Activated T-helper 2 cell treated with anti-CD3 and anti-CD28 coated beads, Interferon-gamma antibody, Interleukin-2, Interleukin-4, amounts not matched to agents 10 μg/mL and 5 μg/mL and 100 μg/mL, durations not matched to agents 14 hours and 24 hours and 36 hours (primary cell): ENCODE data around the gene MAB21L3. TPM values are rescaled to one million over a fixed set of nuclear protein-coding genes. Genes with fewer than 3 reads are reported as not detected.

ENCODE experiments used
- DNase-seq: peaks from one replicate; pipeline ENCODE4 v3.0.0; 2021; ENCODE audit warnings: low spot score
- H3K27ac Mint-ChIP-seq: one replicate; pipeline ENCODE4 v1.8.0; 2021; ENCODE audit warnings: mixed read lengths
- H3K27me3 Mint-ChIP-seq: one replicate; pipeline ENCODE4 v1.8.0; 2021; ENCODE audit warnings: low read depth, mixed read lengths
- H3K36me3 Mint-ChIP-seq: one replicate; pipeline ENCODE4 v1.8.0; 2021; ENCODE audit warnings: low read depth, mixed read lengths
- H3K4me1 Mint-ChIP-seq: one replicate; pipeline ENCODE4 v1.8.0; 2021; ENCODE audit warnings: low read depth, mixed read lengths
- H3K4me3 Mint-ChIP-seq: one replicate; pipeline ENCODE4 v1.8.0; 2021; ENCODE audit warnings: low read depth, mild to moderate bottlenecking, moderate library complexity, mixed read lengths
- H3K9me3 Mint-ChIP-seq: one replicate; pipeline ENCODE4 v1.8.0; 2021; ENCODE audit warnings: mixed read lengths
- intact Hi-C: fragments of 100-400 bp; cut with micrococcal nuclease; formaldehyde crosslinking; loops from one replicate; pipeline ENCODE4 v1.15.1; 2023
- total RNA-seq: library from RNA; stranded (reverse); gene quantifications from 2 replicates; pipeline ENCODE4 v1.2.3, GENCODE V29; 2022

Gene MAB21L3
- total RNA-seq: not detected in 2 replicates

GRCh38 chr1:116110567-116111523 lies at the start of gene MAB21L3:
Gene MAB21L3 (plus strand): TSS chr1:116111399. CDS start chr1:116112616, 1,217 bp downstream.
- H3K27ac Mint-ChIP-seq: no peak within 1 kb of the TSS
- no peaks in the 10 kb centered on the region for H3K4me1 Mint-ChIP-seq
- intact Hi-C loops: no loop called here
- no peaks in the 10 kb centered on the region for H3K36me3 Mint-ChIP-seq
- H3K4me3 Mint-ChIP-seq: no peak within 1 kb of the TSS
- no peak for DNase-seq
- no peaks in the 10 kb centered on the region for H3K9me3 Mint-ChIP-seq
- peaks cover 15% of the 10 kb centered on the region for H3K27me3 Mint-ChIP-seq

- peaks cover 6% of the 10 kb centered on the region for H3K27me3 Mint-ChIP-seq
- no peaks in the 10 kb centered on the region for H3K4me1 Mint-ChIP-seq
- no peaks in the 10 kb centered on the region for H3K9me3 Mint-ChIP-seq
- H3K36me3 Mint-ChIP-seq: no peaks in the 10 kb centered on the region
- H3K4me3 Mint-ChIP-seq: no peak overlapping the region
- DNase-seq: no peak
- no peak overlapping the region for H3K27ac Mint-ChIP-seq
- intact Hi-C loops: no loop called here
Observed at GRCh38 chr1:116062201-116062600, 49.0 kb upstream of the MAB21L3 start.

- H3K27ac Mint-ChIP-seq: no peak overlapping the region
- no peaks in the 10 kb centered on the region for H3K36me3 Mint-ChIP-seq
- DNase-seq: no peak
- no peaks in the 10 kb centered on the region for H3K4me1 Mint-ChIP-seq
- no peaks in the 10 kb centered on the region for H3K9me3 Mint-ChIP-seq
- H3K27me3 Mint-ChIP-seq: peaks cover 13% of the 10 kb centered on the region
- intact Hi-C loops: no loop called here
- no peak overlapping the region for H3K4me3 Mint-ChIP-seq
Observed at GRCh38 chr1:116064616-116065015, 46.6 kb upstream of the MAB21L3 start.

- H3K36me3 Mint-ChIP-seq: no peaks in the 10 kb centered on the region
- no peaks in the 10 kb centered on the region for H3K9me3 Mint-ChIP-seq
- H3K4me3 Mint-ChIP-seq: no peak overlapping the region
- DNase-seq: no peak
- intact Hi-C loops: no loop called here
- H3K4me1 Mint-ChIP-seq: no peaks in the 10 kb centered on the region
- H3K27ac Mint-ChIP-seq: no peak overlapping the region
- H3K27me3 Mint-ChIP-seq: peaks cover 18% of the 10 kb centered on the region
Observed at GRCh38 chr1:116066868-116067565, 44.2 kb upstream of the MAB21L3 start.

DNA sequence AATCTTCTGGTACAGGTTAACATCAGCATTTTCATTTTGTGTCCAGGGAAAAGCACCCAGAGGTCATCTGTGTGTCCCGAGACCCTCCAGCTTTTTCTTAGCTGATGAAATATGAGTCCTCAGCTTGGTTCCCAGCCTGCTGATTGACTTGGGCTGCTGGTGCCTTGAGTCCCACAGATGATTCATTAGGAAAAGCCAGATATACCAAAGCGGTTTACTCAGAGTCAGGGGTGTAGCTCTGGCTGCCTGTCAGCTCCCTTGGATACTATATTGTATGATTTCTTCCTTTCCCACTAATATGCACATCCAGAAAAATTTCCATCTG lies 43.7 kb upstream of the MAB21L3 start:
- no peaks in the 10 kb centered on the region for H3K9me3 Mint-ChIP-seq
- no peaks in the 10 kb centered on the region for H3K4me1 Mint-ChIP-seq
- no peak for DNase-seq
- no peak overlapping the region for H3K27ac Mint-ChIP-seq
- H3K27me3 Mint-ChIP-seq: peaks cover 18% of the 10 kb centered on the region
- intact Hi-C loops: no loop called here
- no peaks in the 10 kb centered on the region for H3K36me3 Mint-ChIP-seq
- no peak overlapping the region for H3K4me3 Mint-ChIP-seq

- DNase-seq: no peak
- intact Hi-C loops: no loop called here
- H3K4me3 Mint-ChIP-seq: no peak overlapping the region
- peaks cover 11% of the 10 kb centered on the region for H3K27me3 Mint-ChIP-seq
- no peaks in the 10 kb centered on the region for H3K9me3 Mint-ChIP-seq
- H3K27ac Mint-ChIP-seq: no peak overlapping the region
- no peaks in the 10 kb centered on the region for H3K4me1 Mint-ChIP-seq
- H3K36me3 Mint-ChIP-seq: no peaks in the 10 kb centered on the region
Observed at GRCh38 chr1:116075575-116075974, 35.6 kb upstream of the MAB21L3 start.

DNA sequence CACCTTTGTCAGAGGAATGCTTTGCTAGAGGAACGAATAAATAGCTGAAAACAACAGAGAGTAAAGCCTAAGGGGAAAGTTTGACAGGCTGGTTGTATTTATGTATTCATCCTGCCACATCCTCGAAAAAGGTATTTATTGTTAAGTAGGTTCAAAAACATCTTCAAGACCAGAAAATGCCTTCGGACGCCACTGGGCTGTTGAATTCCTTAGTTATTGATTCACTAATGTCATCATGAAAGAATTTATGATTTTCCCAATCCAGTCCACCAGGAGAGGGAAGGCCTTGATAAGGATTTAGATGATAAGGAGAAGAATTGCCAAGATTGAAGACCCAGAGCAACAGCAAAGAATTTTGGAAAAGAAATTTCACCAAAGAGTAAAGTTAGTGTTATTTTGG lies 35.2 kb upstream of the MAB21L3 start:
- Mint-ChIP-seq H3K27me3 (peaks cover 15% of the 10 kb centered on the region), H3K27ac (no peak overlapping the region), H3K4me3 (no peak overlapping the region), H3K4me1 (no peaks in the 10 kb centered on the region), H3K36me3 (no peaks in the 10 kb centered on the region), H3K9me3 (no peaks in the 10 kb centered on the region)
- intact Hi-C loops: no loop called here
- DNase-seq: no peak

DNA sequence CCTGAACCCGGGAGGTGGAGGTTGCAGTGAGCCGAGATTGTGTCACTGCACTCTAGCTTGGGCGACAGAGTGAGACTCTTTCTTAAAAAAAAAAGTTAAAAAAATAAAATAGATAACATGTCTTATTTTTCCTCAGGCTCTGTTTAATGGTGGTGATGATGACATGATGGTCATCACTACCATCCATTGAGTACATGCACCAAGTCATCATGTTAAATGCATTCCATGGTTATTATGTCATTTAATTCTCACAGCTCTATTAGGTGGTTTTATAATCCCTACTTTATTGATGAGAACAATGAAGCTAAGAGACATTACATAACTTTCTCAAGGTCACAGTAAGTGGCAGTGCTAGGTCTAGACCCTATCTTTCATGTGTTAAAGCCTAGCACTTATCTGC lies 34.4 kb upstream of the MAB21L3 start:
- intact Hi-C loops: no loop called here
- Mint-ChIP-seq H3K27me3 (peaks cover 13% of the 10 kb centered on the region), H3K27ac (no peak overlapping the region), H3K4me1 (no peaks in the 10 kb centered on the region), H3K36me3 (no peaks in the 10 kb centered on the region), H3K4me3 (no peak overlapping the region), H3K9me3 (no peaks in the 10 kb centered on the region)
- no peak for DNase-seq

DNA sequence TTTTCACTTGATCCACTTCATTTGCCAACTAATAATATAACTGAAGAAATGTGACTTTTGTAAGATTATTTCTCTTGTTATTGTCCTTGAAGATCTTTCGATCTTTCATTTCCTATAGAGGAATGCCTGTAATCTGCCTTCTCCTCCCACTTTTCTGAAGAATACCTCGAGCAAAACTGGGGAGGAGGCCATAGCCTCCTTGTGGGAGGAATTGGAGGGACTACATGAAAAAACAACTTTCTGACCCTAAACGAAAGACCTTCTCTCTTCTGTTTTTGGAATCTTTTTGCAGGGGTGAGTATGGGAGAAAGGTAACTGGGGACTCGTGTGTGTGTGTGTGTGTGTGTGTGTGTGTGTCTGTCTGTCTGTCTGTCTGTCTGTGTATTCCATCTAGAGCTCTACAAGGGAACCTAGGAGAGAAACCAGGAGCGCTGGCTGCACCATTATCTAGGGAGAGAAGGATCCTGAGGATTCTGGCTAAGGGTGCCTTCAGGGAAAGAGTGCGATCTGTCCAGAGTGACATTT lies 32.4 kb upstream of the MAB21L3 start:
- Mint-ChIP-seq H3K4me3 (no peak overlapping the region), H3K27me3 (peaks cover 16% of the 10 kb centered on the region), H3K36me3 (no peaks in the 10 kb centered on the region), H3K4me1 (no peaks in the 10 kb centered on the region), H3K9me3 (no peaks in the 10 kb centered on the region), H3K27ac (no peak overlapping the region)
- DNase-seq: no peak
- intact Hi-C loops: no loop called here

GRCh38 chr1:116087628-116088027 lies 23.6 kb upstream of the MAB21L3 start:
- no peak overlapping the region for H3K4me3 Mint-ChIP-seq
- H3K27ac Mint-ChIP-seq: no peak overlapping the region
- intact Hi-C loops: no loop called here
- H3K9me3 Mint-ChIP-seq: peaks cover 14% of the 10 kb centered on the region
- no peaks in the 10 kb centered on the region for H3K36me3 Mint-ChIP-seq
- peaks cover 17% of the 10 kb centered on the region for H3K27me3 Mint-ChIP-seq
- DNase-seq: no peak
- H3K4me1 Mint-ChIP-seq: no peaks in the 10 kb centered on the region

DNA sequence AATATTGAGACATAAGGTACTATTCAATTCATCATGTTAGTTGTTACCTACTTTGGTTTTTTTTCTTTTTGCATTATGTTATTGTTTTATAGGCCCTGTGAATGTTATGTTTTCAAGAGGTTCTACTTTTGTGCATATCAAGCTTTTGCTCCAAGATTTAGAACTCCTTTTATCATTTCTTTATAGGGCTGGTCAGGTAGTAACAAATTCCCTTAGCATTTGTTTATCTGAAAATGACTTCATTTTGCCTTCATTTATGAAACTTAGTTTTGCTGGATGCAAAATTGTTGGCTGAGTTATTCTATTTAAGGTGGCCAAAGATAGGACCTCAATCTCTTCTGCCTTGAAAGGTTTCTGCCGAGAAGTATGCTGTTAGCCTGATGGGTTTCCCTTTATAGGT lies 21.3 kb upstream of the MAB21L3 start:
- no peaks in the 10 kb centered on the region for H3K4me1 Mint-ChIP-seq
- intact Hi-C loops: no loop called here
- peaks cover 16% of the 10 kb centered on the region for H3K27me3 Mint-ChIP-seq
- no peak overlapping the region for H3K4me3 Mint-ChIP-seq
- no peak for DNase-seq
- peaks cover 14% of the 10 kb centered on the region for H3K9me3 Mint-ChIP-seq
- H3K27ac Mint-ChIP-seq: no peak overlapping the region
- no peaks in the 10 kb centered on the region for H3K36me3 Mint-ChIP-seq

GRCh38 chr1:116091083-116091482 lies 20.1 kb upstream of the MAB21L3 start:
- peaks cover 15% of the 10 kb centered on the region for H3K27me3 Mint-ChIP-seq
- no peak for DNase-seq
- no peaks in the 10 kb centered on the region for H3K4me1 Mint-ChIP-seq
- no peaks in the 10 kb centered on the region for H3K36me3 Mint-ChIP-seq
- intact Hi-C loops: no loop called here
- H3K9me3 Mint-ChIP-seq: peaks cover 17% of the 10 kb centered on the region
- no peak overlapping the region for H3K4me3 Mint-ChIP-seq
- no peak overlapping the region for H3K27ac Mint-ChIP-seq
